KG1 (cell line): ENCODE data around the gene COL18A1.

Source experiments
- DNase-seq: peaks from one replicate; lab custom pipeline; 2025; lab: John Stamatoyannopoulos, UW

COL18A1 gene

DNA sequence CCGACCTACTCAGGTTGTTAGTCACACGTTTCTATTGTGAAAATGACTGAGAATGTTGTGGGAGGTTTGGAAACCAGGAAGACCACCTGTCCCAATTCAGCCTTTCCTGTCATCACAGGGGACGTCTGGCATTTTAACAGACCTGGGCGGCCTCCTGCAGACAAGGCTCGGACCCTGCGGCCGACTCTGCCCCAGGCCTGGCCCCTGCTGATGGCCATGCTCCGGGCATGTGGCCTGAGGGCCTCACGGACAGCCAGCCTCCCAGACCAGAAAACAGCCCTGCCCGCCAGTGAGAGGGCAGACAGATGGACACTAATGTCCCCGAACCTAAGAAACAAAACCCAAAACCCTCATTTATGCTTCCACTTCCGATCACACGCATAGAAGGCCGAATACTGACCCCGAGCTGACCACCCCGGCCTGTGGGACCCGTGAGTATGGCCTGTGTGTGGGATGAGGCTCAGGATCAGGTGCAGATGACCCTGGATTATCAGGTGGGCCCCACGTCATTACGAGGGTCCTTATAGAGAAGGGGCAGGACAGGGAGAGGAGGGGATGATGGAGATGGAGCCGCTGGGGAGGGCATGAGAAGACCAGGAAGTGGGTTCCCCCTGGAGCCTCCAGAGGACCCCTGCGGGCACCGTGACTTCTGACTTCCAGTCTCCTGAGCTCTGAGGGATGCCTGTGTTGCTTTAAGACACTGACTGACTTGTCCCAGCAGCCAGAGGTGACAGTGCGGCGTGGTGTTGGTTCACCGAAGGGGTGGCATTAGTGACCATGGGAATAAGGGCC, 9.6 kb downstream of the COL18A1 start:
- DNase-seq, result no peak

- DNase-seq, result no peak
These were observed 10.4 kb downstream of the COL18A1 start for GRCh38 chr21:45415188-45415942.

GRCh38 chr21:45415943-45416611, 11.1 kb downstream of the COL18A1 start:
- DNase-seq, result no peak

DNA sequence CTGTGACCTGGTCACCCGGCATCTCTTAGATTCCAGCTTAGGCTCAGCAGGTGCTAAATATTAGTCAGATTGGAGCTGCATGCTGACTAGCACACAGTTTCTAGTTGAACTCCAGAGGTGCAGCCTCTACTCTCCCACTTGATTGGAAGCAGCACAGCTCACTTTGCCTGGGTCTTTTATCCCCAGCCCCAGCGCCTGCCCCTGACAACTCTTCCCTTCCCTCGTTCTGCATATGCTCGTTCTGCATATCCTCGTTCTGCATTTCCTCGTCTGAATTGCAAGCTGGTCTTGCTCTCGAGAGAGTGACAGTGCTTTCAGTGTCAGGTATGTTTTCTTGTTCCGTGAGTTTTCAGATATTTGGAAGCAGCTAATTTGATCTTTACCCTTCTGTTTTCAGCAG, 11.7 kb downstream of the COL18A1 start:
- DNase-seq, result no peak

- no peak for DNase-seq
These were observed 12.4 kb downstream of the COL18A1 start for GRCh38 chr21:45417256-45417950.

- no peak for DNase-seq
These were observed 13.0 kb downstream of the COL18A1 start for GRCh38 chr21:45417951-45418300.

GRCh38 chr21:45418301-45419071, 13.5 kb downstream of the COL18A1 start:
- DNase-seq, result no peak

GRCh38 chr21:45419162-45419561, 14.2 kb downstream of the COL18A1 start:
- no peak for DNase-seq

DNA sequence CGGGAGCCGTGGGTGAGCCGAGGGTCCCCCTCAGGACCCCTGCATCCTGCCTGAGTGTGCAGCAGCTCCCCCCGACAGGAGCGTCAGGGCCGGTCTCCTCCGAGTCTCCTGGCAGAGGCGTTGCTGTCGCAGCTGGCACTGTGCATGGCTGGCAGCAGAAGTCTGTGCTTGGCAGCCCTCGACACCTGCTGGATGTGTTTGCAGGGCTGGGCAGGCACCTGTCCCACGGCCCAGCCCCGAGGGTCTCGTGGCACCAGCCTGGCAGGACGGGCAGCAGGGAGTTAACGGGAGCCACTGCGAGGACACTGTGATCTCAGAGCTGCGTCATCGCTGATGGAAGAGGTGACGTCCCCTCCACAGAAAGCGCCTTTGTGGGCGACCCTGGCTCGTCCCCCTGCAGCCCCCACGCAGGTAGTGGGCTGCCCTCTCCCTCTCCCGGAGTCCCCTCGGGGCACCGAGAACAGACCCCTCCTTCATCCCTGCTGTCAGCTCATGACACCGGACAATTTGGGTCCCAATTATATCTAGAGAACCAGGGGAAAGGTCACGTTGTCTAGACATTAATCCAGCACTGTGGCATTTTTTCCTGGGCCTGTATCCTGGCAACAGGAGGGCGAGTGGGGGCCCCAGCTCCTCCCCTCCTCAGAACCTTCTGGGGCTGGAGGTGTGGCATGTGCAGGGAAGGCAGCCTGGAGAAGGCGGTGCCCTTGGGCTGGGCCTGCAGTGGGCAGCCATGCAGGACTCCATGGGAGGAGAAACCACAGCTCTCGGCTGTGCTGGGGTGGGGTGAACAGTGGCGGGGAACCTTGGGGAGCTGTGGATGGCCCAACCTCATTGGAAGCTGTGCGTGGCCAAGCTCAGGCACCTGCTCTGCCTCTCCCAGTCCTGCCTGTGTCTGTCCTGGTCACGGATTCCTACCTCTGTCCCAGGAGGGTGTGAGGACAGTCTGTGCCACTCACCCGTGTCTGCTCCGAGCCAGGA, 15.4 kb downstream of the COL18A1 start:
- no peak for DNase-seq

- DNase-seq, result no peak
These were observed 16.3 kb downstream of the COL18A1 start for GRCh38 chr21:45421071-45421845.

- no peak for DNase-seq
These were observed 17.1 kb downstream of the COL18A1 start for GRCh38 chr21:45421846-45422775.

DNA sequence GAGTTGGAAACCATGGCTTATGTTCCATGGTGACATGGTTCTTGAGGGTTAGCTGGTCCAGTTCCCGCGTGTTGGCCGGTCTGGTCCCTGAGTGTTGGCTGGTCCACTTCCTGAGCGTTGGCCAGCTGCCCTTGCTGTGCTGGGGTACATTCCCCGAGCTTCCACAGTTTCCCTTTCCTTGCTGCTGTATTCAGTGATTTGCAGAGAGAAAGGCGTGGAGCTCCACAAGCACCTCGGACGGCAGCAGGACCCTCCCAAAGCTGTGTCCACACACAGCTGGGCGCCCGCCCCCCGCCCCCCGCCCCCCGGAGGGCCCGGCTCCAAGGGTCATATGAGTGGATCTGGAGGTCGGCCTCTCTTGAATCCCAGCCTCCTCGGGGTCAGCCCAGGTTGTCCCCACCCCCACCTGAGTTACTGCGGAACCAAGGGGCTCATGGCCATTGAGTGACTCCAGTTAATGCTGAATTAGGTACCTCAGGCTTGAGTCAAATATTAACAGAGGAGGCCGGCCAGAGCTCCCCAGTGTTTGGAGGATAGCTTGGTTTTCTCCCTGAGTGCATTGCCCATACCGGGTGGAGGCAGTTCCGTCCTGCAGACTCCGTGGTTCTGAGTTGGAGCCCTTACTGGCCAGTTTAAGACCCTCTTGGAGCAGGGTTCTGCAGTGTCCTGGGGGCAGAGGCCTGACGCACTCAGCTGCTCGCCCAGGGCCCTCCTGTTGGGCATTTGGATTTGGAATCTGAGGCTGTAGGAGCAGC, 18.4 kb downstream of the COL18A1 start:
- DNase-seq, result no peak

DNA sequence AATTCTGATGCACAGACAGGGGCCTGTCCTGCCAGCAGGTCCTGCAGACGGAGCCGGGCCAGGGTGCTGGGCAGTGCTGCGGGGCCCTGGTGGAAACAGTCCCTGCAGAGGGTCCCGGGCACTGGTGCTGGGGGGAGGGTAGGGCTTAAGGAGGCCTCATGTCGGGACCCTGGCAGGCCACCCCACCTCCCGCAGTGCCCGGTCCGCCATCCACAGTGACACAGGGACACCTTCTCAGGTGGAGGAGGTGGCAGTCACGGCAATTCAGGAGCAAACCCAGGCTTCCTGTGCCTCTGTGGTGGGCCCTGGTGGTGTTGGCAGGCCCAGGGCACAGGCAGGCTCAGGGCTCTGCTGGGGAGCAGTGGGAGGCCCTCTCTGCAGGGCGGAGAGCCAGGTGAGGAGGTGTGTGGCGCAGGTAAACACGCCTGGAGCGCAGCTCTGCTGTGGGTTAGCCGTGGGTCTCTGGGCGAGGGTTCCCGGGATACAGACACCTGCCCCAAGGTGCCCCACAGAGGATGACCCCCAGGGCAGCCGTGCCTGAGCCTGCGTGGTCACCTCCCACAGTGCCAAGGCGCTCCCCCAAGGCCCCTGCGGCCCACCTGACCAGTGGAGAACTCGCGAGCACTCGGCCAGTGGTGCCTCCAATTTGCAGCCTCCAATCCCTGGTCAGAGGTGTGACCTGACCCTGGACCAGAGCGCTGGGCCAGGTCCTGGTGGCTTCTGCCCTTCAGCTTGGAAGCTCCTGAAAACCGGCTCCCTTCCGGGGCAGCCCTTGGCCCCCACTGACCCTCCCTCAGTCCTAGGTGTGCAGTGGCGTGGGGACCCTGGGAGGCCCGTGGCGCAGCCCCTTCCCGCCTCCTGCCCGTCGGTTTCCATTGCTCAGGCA, 19.2 kb downstream of the COL18A1 start:
- DNase-seq, result no peak

GRCh38 chr21:45424854-45425795, 20.2 kb downstream of the COL18A1 start:
- DNase-seq, result no peak
